Left ventricle myocardium superior (tissue), 1 donor: ENCODE data around the gene HNF1B. TPM values are rescaled to one million over a fixed set of nuclear protein-coding genes. Genes with fewer than 3 reads are reported as not detected.

Experiments
- ATAC-seq: fragments of 200-7000 bp; cut with Tn5 transposase; one replicate; pipeline ENCODE4 v1.9.1; 2020; ENCODE audit warnings: mild to moderate bottlenecking, moderate library complexity
- DNase-seq: peaks from one replicate; pipeline ENCODE4 v3.0.0-alpha.2; 2020
- intact Hi-C: fragments of 100-400 bp; cut with micrococcal nuclease; formaldehyde crosslinking; loops from one replicate; pipeline ENCODE4 v1.11.0; 2022
- total RNA-seq: library from RNA; stranded (reverse); fragmentation: NEBNext Ultra II Directional; extraction: Animal tissue kit (Norgen Biotek cat#: 25700); gene quantifications from one replicate; pipeline ENCODE4 v1.2.1, GENCODE V29; 2021
- donor health status: DM: no; HTN: yes; CAD: no; lungs with severe emphysema.

HNF1B gene
- total RNA-seq, 1 donor from 2014 or later = not detected

GRCh38 chr17:37764383-37764782, 19.5 kb upstream of the HNF1B start:
- DNase-seq (no peak), ATAC-seq (no peak)
- intact Hi-C loops = no loop called here

- no peak for ATAC-seq
- no peak for DNase-seq
- intact Hi-C loops = no loop called here
Observed at GRCh38 chr17:37762666-37763065, 17.8 kb upstream of the HNF1B start.

- no peak for ATAC-seq
Observed at GRCh38 chr17:37761961-37762360, 17.1 kb upstream of the HNF1B start.

GRCh38 chr17:37761059-37761458, 16.2 kb upstream of the HNF1B start:
- no peak for ATAC-seq
- no peak for DNase-seq
- intact Hi-C loops = no loop called here

More at GRCh38 chr17:37761961-37762360, 17.1 kb upstream of the HNF1B start:
- intact Hi-C loops = no loop called here
- DNase-seq = no peak

- DNase-seq = no peak
- no peak for ATAC-seq
- intact Hi-C loops = no loop called here
Observed at GRCh38 chr17:37759014-37759637, 14.3 kb upstream of the HNF1B start.

- intact Hi-C loops = no loop called here
- no peak for ATAC-seq
- DNase-seq = no peak
Observed at GRCh38 chr17:37756051-37756450, 11.2 kb upstream of the HNF1B start.

GRCh38 chr17:37755455-37755854, 10.6 kb upstream of the HNF1B start:
- DNase-seq (no peak), ATAC-seq (no peak)
- intact Hi-C loops = no loop called here

- ATAC-seq = no peak
- DNase-seq = no peak
- intact Hi-C loops = no loop called here
Observed at GRCh38 chr17:37754363-37754762, 9.5 kb upstream of the HNF1B start.

GRCh38 chr17:37752482-37752881, 7.6 kb upstream of the HNF1B start:
- intact Hi-C loops = no loop called here
- DNase-seq = no peak
- no peak for ATAC-seq

GRCh38 chr17:37750768-37751475, 6.1 kb upstream of the HNF1B start:
- no peak for DNase-seq
- no peak for ATAC-seq
- intact Hi-C loops = no loop called here

- no peak for ATAC-seq
- no peak for DNase-seq
- intact Hi-C loops = no loop called here
Observed at GRCh38 chr17:37750292-37750691, 5.4 kb upstream of the HNF1B start.

GRCh38 chr17:37747222-37747621, 2.4 kb upstream of the HNF1B start:
- intact Hi-C loops = no loop called here
- no peak for ATAC-seq

GRCh38 chr17:37746617-37747016, 1.8 kb upstream of the HNF1B start:
- intact Hi-C loops = no loop called here
- no peak for DNase-seq
- no peak for ATAC-seq

More at GRCh38 chr17:37747222-37747621, 2.4 kb upstream of the HNF1B start:
- no peak for DNase-seq

GRCh38 chr17:37745801-37746426, 1.1 kb upstream of the HNF1B start:
- ATAC-seq (no peak), DNase-seq (no peak)
- intact Hi-C loops = no loop called here

GRCh38 chr17:37744633-37744927, 279 bp downstream of the HNF1B start:
- DNase-seq (no peak), ATAC-seq (no peak)
- intact Hi-C loops = no loop called here

GRCh38 chr17:37743875-37744632, 805 bp downstream of the HNF1B start:
- ATAC-seq (no peak), DNase-seq (no peak)
- intact Hi-C loops = no loop called here

- intact Hi-C loops = no loop called here
- DNase-seq = no peak
- ATAC-seq = no peak
Observed at GRCh38 chr17:37743612-37743874, 1.3 kb downstream of the HNF1B start.

GRCh38 chr17:37742762-37743611, 1.9 kb downstream of the HNF1B start:
- ATAC-seq (no peak), DNase-seq (no peak)
- intact Hi-C loops = no loop called here

GRCh38 chr17:37742116-37742761, 2.6 kb downstream of the HNF1B start:
- DNase-seq = no peak
- intact Hi-C loops = no loop called here
- no peak for ATAC-seq
